GM06990 (cell line): ENCODE results near the gene MFRP.
A peak's percentile ranks its signal among the peaks of the same experiment; 100 is the strongest.

Experiments
- DNase-seq: peaks from one replicate; pipeline ENCODE4 v3.0.0-alpha.2; 2011; ENCODE audit not compliant: insufficient read length; ENCODE audit errors: extremely low read depth
- H3K27me3 ChIP-seq: replicated peaks from 2 replicates; pipeline ENCODE4 v1.6.0; 2011; ENCODE audit warnings: low read length; ENCODE audit not compliant: control insufficient read depth, insufficient read depth
- H3K36me3 ChIP-seq: 2 replicates; pipeline ENCODE4 v1.5.1; 2011; ENCODE audit warnings: low read length; ENCODE audit not compliant: control insufficient read depth, insufficient read depth
- H3K4me3 ChIP-seq: replicated peaks from 2 replicates; pipeline ENCODE4 v1.5.1; 2011; ENCODE audit warnings: low read depth, mild to moderate bottlenecking, control low read depth, low read length
- TF ChIP-seq, protein P1 (sequence below): IDR thresholded peaks from 2 replicates; pipeline ENCODE4 v1.5.1; 2011; ENCODE audit warnings: low read length, control low read depth, mild to moderate bottlenecking, inconsistent platforms; ENCODE audit not compliant: insufficient read depth, poor library complexity, severe bottlenecking

The MFRP gene

DNA sequence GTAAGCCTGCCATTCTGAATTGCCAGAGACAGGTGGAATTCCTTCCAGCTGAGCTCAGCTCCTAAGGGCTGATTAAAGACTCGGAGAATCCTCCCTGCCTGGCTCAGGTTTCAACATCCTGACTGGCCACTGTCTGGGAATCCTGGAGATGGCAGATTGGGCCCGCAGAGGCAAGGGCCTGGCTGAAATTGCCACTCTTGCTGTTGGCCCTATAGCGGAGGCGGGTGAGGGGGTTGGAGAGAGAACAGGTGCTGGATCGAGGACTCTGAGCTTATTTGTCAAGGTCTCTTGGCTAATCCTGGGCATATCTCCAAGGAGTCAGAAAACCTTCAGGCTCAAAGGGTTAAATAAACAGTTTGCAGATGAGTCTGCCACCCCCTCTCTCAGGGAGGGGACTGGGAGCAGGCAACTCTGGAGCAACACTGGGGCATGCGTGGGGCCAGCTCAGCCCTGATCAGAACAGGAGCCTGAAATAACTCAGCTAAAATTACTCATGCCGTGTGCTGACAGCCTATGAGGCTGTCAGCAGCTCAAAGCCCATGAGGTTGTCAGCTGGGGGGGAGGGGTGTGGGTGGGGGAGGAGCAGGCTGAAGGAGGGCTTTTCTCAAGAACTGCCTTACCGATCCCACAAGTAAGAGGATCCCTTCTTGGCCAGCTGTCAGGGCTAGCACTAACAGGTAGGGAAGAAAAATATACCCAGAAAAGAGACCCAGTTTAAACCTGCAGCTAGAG is 14.7 kb upstream of the MFRP start:
- TF ChIP-seq, protein P1, sequence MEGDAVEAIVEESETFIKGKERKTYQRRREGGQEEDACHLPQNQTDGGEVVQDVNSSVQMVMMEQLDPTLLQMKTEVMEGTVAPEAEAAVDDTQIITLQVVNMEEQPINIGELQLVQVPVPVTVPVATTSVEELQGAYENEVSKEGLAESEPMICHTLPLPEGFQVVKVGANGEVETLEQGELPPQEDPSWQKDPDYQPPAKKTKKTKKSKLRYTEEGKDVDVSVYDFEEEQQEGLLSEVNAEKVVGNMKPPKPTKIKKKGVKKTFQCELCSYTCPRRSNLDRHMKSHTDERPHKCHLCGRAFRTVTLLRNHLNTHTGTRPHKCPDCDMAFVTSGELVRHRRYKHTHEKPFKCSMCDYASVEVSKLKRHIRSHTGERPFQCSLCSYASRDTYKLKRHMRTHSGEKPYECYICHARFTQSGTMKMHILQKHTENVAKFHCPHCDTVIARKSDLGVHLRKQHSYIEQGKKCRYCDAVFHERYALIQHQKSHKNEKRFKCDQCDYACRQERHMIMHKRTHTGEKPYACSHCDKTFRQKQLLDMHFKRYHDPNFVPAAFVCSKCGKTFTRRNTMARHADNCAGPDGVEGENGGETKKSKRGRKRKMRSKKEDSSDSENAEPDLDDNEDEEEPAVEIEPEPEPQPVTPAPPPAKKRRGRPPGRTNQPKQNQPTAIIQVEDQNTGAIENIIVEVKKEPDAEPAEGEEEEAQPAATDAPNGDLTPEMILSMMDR = no peak
- Histone ChIP-seq H3K4me3 (no peak overlapping the region), H3K36me3 (no peaks in the 10 kb centered on the region), H3K27me3 (peaks cover 2% of the 10 kb centered on the region; the same call in 1 of the 2 replicates)
- peak; percentile 63 for DNase-seq

DNA sequence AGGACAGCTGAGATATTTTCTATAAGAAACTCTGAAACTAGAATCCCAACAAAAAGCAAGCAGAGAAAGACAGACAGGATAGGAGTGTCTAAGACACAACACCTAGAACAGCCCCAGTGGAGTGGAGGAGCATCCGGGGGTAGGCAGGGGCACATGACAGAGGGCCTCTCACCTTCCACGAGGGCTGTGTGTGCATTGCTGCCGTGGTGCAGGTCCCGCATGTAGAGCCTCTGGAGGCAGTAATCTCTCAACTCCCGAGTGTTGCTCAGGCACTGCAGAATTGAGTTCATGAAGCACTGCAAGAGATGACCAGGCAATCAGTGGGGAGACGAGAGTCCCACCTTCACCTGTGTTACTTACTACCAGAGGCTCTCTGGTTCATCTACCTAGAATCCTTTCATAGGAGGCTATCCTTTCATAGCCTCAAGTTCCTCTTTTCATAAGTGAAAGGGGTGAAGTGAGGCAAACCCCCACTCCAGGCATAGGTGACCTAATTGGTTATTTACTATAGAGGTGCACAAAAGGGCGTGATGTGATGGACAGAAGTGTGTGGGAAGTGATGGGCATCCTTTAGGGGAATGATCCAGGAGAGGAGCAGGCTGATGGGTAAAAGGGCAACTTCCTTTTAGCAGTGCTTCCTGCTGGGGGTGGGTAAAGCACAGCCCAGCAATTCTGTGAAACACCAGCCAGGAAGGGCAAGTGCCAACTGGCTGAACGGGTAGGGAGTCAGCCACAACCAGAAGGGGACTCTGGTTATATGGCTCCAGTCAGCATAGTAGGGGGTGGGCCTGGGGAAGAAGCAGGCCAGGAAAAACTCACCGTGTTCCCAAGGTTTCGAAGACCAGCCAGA is 13.1 kb upstream of the MFRP start:
- Histone ChIP-seq H3K36me3 (no peaks in the 10 kb centered on the region), H3K27me3 (no peaks in the 10 kb centered on the region; the same call in 1 of the 2 replicates), H3K4me3 (no peak overlapping the region)
- no peak for DNase-seq
- TF ChIP-seq, protein P1 = no peak

DNA sequence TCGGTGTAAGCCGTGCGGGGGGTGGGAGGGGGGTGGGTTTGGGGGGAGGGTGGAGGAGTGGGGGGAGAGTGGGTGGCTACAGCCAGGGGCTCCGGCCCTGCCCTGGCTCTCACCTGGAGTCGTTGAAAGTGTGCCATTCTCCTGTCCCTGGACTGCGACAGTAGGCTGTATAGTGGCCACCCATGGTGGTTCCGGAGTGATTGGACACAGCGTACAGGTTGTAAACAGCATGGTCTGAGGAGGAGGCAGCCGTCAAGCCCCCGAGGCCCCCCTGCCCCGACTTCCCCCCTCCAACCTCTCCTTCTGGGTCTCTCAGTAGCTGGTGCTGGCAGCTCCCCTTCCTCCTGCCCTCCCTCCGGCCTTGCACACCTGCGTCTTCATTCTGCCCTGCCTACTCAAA is 10.6 kb upstream of the MFRP start:
- TF ChIP-seq, protein P1 = no peak
- peak overlapping the region; percentile 59; the same call in 1 of the 2 replicates for H3K4me3 ChIP-seq

DNA sequence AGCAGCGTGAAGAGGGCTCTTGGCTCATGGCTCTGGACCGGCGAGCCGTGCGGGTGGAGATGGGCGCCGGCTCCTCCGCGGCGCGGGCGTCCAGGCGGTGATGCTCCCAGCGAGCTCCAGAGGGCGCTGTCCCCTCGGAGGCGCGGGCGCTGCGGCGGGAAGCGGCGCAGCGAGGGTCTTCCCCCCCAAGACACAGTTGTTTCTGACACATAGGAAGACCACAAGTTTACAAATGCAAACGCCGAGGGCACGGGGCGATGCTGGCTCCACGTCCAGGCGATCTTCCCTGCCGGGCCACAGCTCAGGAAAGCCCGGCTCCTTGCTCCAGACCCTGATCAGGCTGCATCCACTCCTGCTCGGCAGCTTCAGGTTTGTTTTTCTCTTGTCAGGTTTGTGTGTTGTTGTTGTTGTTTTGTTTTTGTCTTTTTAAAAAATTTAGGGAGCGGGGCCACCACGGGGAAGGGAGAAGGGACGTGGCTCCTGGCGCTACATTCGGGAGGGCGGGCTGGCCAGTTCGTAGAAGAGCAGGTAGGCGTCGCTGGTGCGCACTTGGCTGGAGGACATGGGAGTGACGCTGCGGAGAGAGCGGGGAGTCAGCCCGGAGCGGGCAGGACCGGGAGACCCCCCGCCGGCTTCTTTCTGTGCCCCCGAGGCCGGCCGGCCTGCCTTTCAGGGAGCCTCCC is 10.0 kb upstream of the MFRP start:
- peak; percentile 67 for DNase-seq
- H3K4me3 ChIP-seq = peak overlapping the region; percentile 59
- no peaks in the 10 kb centered on the region for H3K36me3 ChIP-seq
- H3K27me3 ChIP-seq = no peaks in the 10 kb centered on the region
- TF ChIP-seq, protein P1 = peak; percentile 77

More for the DNA sequence above, 10.6 kb upstream of the MFRP start:
- no peaks in the 10 kb centered on the region for H3K27me3 ChIP-seq
- no peak for DNase-seq
- no peaks in the 10 kb centered on the region for H3K36me3 ChIP-seq

DNA sequence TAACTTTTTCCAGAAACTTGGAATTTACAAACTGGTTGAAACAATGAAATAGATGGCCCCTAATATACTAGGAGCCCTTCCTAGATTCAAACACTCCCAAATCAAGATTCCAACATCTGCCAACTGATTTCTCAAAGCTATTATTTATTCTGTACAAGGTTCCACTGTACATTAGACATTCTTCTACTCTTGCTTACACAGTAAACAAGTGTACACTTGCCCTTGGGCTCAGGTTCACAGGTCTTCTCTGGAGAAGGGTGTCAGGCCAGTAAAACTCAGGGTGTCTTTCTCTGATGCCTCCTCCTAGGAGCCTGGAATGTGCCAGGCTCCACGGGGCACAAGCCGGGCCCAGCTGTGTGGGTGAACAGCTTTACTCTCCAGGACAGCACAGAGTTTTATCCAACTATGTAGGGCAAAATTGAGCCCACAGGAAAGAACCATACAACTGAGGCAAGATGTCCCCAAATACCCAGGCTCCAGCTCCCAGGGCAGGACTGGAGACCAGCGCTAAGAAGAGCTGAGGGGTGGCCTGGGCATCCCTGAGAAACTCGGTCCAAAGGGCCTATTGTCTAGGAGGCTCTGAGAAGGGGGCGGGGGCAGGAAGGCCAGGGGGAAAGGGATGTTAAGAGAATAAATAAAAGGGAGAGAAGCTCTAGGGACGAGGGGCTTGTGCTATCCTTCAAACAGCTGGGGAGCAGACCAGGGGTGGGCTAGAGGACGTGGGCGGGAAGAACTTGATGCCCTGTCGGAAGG is 8.8 kb upstream of the MFRP start:
- DNase-seq = no peak
- Histone ChIP-seq H3K27me3 (no peaks in the 10 kb centered on the region), H3K36me3 (no peaks in the 10 kb centered on the region), H3K4me3 (no peak overlapping the region)
- TF ChIP-seq, protein P1 = no peak
